ENCODE data around the gene ITGA8.

ITGA8 gene

GRCh38 chr10:15630353-15630752 is 89.4 kb downstream of the ITGA8 start:
- H3K4me1 Mint-ChIP-seq (ENCODE audit: low read depth): no peaks in the 10 kb centered on the region
- H3K27me3 Mint-ChIP-seq: no peaks in the 10 kb centered on the region
- no peak for DNase-seq
- no peak overlapping the region for H3K4me3 Mint-ChIP-seq
- H3K36me3 Mint-ChIP-seq (ENCODE audit: low read depth): no peaks in the 10 kb centered on the region
- H3K9me3 Mint-ChIP-seq: no peaks in the 10 kb centered on the region
- H3K27ac Mint-ChIP-seq: no peak overlapping the region

GRCh38 chr10:15627617-15628196 is 92.0 kb downstream of the ITGA8 start:
- Mint-ChIP-seq H3K4me3 (no peak overlapping the region), H3K9me3 (no peaks in the 10 kb centered on the region), H3K4me1 (ENCODE audit: low read depth) (no peaks in the 10 kb centered on the region), H3K36me3 (ENCODE audit: low read depth) (no peaks in the 10 kb centered on the region), H3K27ac (no peak overlapping the region), H3K27me3 (no peaks in the 10 kb centered on the region)
- no peak for DNase-seq

GRCh38 chr10:15626937-15627336 is 92.8 kb downstream of the ITGA8 start:
- Mint-ChIP-seq H3K9me3 (no peaks in the 10 kb centered on the region), H3K27ac (no peak overlapping the region), H3K27me3 (no peaks in the 10 kb centered on the region), H3K4me3 (no peak overlapping the region), H3K4me1 (ENCODE audit: low read depth) (no peaks in the 10 kb centered on the region), H3K36me3 (ENCODE audit: low read depth) (no peaks in the 10 kb centered on the region)
- no peak for DNase-seq

GRCh38 chr10:15625261-15625660 is 94.5 kb downstream of the ITGA8 start:
- Mint-ChIP-seq H3K4me3 (no peak overlapping the region), H3K27ac (no peak overlapping the region), H3K9me3 (no peaks in the 10 kb centered on the region), H3K4me1 (ENCODE audit: low read depth) (no peaks in the 10 kb centered on the region), H3K36me3 (ENCODE audit: low read depth) (no peaks in the 10 kb centered on the region), H3K27me3 (peaks cover 3% of the 10 kb centered on the region)
- no peak for DNase-seq

GRCh38 chr10:15624401-15625196 is 95.1 kb downstream of the ITGA8 start:
- Mint-ChIP-seq H3K4me1 (ENCODE audit: low read depth) (no peaks in the 10 kb centered on the region), H3K4me3 (no peak overlapping the region), H3K27ac (no peak overlapping the region), H3K36me3 (ENCODE audit: low read depth) (no peaks in the 10 kb centered on the region), H3K9me3 (no peaks in the 10 kb centered on the region), H3K27me3 (peaks cover 3% of the 10 kb centered on the region)
- DNase-seq: no peak

- DNase-seq: no peak
- Mint-ChIP-seq H3K27ac (no peak overlapping the region), H3K36me3 (ENCODE audit: low read depth) (no peaks in the 10 kb centered on the region), H3K9me3 (no peaks in the 10 kb centered on the region), H3K27me3 (peaks cover 3% of the 10 kb centered on the region), H3K4me1 (ENCODE audit: low read depth) (no peaks in the 10 kb centered on the region), H3K4me3 (no peak overlapping the region)
These were observed 98.7 kb downstream of the ITGA8 start for GRCh38 chr10:15620836-15621515.

GRCh38 chr10:15620337-15620736 is 99.4 kb downstream of the ITGA8 start:
- H3K4me3 Mint-ChIP-seq: no peak overlapping the region
- no peaks in the 10 kb centered on the region for H3K4me1 Mint-ChIP-seq (ENCODE audit: low read depth)
- peaks cover 3% of the 10 kb centered on the region for H3K27me3 Mint-ChIP-seq
- DNase-seq: no peak
- no peaks in the 10 kb centered on the region for H3K36me3 Mint-ChIP-seq (ENCODE audit: low read depth)
- H3K9me3 Mint-ChIP-seq: no peaks in the 10 kb centered on the region
- no peak overlapping the region for H3K27ac Mint-ChIP-seq

GRCh38 chr10:15609246-15609645 is 110.5 kb downstream of the ITGA8 start:
- no peaks in the 10 kb centered on the region for H3K9me3 Mint-ChIP-seq
- no peaks in the 10 kb centered on the region for H3K36me3 Mint-ChIP-seq (ENCODE audit: low read depth)
- H3K4me1 Mint-ChIP-seq (ENCODE audit: low read depth): no peaks in the 10 kb centered on the region
- no peak for DNase-seq
- H3K27me3 Mint-ChIP-seq: peaks cover under 1% of the 10 kb centered on the region
- H3K4me3 Mint-ChIP-seq: no peak overlapping the region
- H3K27ac Mint-ChIP-seq: no peak overlapping the region

GRCh38 chr10:15606377-15606776 is 113.3 kb downstream of the ITGA8 start:
- Mint-ChIP-seq H3K27me3 (peaks cover 13% of the 10 kb centered on the region), H3K4me1 (ENCODE audit: low read depth) (no peaks in the 10 kb centered on the region), H3K9me3 (no peaks in the 10 kb centered on the region), H3K4me3 (no peak overlapping the region), H3K27ac (no peak overlapping the region), H3K36me3 (ENCODE audit: low read depth) (no peaks in the 10 kb centered on the region)
- no peak for DNase-seq

GRCh38 chr10:15605740-15606369 is 113.9 kb downstream of the ITGA8 start:
- peaks cover 18% of the 10 kb centered on the region for H3K27me3 Mint-ChIP-seq
- H3K27ac Mint-ChIP-seq: no peak overlapping the region
- H3K4me3 Mint-ChIP-seq: no peak overlapping the region
- H3K9me3 Mint-ChIP-seq: no peaks in the 10 kb centered on the region
- no peak for DNase-seq
- H3K4me1 Mint-ChIP-seq (ENCODE audit: low read depth): no peaks in the 10 kb centered on the region
- no peaks in the 10 kb centered on the region for H3K36me3 Mint-ChIP-seq (ENCODE audit: low read depth)

GRCh38 chr10:15603446-15604011 is 116.2 kb downstream of the ITGA8 start:
- Mint-ChIP-seq H3K27ac (no peak overlapping the region), H3K27me3 (peaks cover 31% of the 10 kb centered on the region), H3K9me3 (no peaks in the 10 kb centered on the region), H3K36me3 (ENCODE audit: low read depth) (no peaks in the 10 kb centered on the region), H3K4me1 (ENCODE audit: low read depth) (no peaks in the 10 kb centered on the region), H3K4me3 (no peak overlapping the region)
- no peak for DNase-seq

- H3K4me3 Mint-ChIP-seq: no peak overlapping the region
- no peaks in the 10 kb centered on the region for H3K9me3 Mint-ChIP-seq
- no peaks in the 10 kb centered on the region for H3K4me1 Mint-ChIP-seq (ENCODE audit: low read depth)
- peaks cover 31% of the 10 kb centered on the region for H3K27me3 Mint-ChIP-seq
- H3K36me3 Mint-ChIP-seq (ENCODE audit: low read depth): no peaks in the 10 kb centered on the region
- no peak for DNase-seq
- no peak overlapping the region for H3K27ac Mint-ChIP-seq
These were observed 117.9 kb downstream of the ITGA8 start for GRCh38 chr10:15601819-15602218.

- H3K9me3 Mint-ChIP-seq: no peaks in the 10 kb centered on the region
- no peak for DNase-seq
- no peak overlapping the region for H3K4me3 Mint-ChIP-seq
- H3K36me3 Mint-ChIP-seq (ENCODE audit: low read depth): no peaks in the 10 kb centered on the region
- no peak overlapping the region for H3K27ac Mint-ChIP-seq
- H3K4me1 Mint-ChIP-seq (ENCODE audit: low read depth): no peaks in the 10 kb centered on the region
- H3K27me3 Mint-ChIP-seq: peaks cover 11% of the 10 kb centered on the region
These were observed 124.5 kb downstream of the ITGA8 start for GRCh38 chr10:15595260-15595659.

- Mint-ChIP-seq H3K4me3 (no peak overlapping the region), H3K4me1 (ENCODE audit: low read depth) (no peaks in the 10 kb centered on the region), H3K27ac (no peak overlapping the region), H3K9me3 (no peaks in the 10 kb centered on the region), H3K36me3 (ENCODE audit: low read depth) (no peaks in the 10 kb centered on the region), H3K27me3 (peaks cover 8% of the 10 kb centered on the region)
- no peak for DNase-seq
These were observed 127.8 kb downstream of the ITGA8 start for GRCh38 chr10:15591937-15592336.

Measured in activated T-cell treated with anti-CD3 and anti-CD28 coated beads, Interleukin-2, amount 50 U/mL, for 24 hours (primary cell).